GM19099 (cell line): ENCODE measurements around the gene ITGB5.

ENCODE experiments used
- POLR2A ChIP-seq: IDR thresholded peaks from 3 replicates; pipeline ENCODE4 v1.6.1; 2011; ENCODE audit warnings: low read depth; ENCODE audit not compliant: insufficient read length; ENCODE audit errors: extremely low read depth

Gene ITGB5

DNA sequence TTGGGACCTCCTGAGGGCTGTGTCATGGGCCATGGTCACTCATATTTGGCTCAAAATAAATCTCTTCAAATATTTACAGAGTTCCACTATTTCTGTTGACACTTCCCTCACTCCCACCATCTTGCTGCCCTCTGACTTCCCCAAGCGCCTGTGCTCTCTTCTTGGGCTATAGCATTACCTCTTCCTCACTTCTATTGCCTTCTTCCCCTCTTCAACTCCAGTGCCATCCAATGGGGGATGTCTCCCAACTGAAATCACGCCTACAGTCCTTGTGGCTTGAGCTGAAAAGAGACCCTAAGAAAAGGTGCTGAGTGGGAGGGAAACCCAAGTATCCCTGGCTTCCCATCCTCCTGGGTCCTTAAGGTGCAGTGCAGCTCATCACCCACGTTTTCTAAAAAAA lies 135.1 kb downstream of the ITGB5 start:
- TF ChIP-seq POLR2A: no peak

DNA sequence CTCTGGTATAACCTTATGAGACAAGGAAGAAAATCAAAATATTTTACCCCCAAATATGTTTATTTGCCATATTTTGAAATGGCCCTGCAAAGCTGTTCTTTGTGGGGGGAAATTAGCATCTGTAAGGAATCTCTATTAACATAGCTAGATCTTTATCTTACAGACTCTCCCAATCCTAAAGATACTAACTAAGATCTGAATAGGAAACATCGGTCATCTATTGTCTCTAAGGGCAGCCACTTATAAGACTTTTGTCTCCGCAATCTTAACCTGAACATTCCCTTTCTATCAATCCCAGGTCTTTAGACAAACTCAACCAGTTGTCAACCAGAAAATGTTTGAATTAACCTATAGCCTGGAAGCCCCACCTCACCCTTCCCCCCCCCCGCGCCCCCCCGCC lies 135.7 kb downstream of the ITGB5 start:
- no peak for TF ChIP-seq POLR2A

DNA sequence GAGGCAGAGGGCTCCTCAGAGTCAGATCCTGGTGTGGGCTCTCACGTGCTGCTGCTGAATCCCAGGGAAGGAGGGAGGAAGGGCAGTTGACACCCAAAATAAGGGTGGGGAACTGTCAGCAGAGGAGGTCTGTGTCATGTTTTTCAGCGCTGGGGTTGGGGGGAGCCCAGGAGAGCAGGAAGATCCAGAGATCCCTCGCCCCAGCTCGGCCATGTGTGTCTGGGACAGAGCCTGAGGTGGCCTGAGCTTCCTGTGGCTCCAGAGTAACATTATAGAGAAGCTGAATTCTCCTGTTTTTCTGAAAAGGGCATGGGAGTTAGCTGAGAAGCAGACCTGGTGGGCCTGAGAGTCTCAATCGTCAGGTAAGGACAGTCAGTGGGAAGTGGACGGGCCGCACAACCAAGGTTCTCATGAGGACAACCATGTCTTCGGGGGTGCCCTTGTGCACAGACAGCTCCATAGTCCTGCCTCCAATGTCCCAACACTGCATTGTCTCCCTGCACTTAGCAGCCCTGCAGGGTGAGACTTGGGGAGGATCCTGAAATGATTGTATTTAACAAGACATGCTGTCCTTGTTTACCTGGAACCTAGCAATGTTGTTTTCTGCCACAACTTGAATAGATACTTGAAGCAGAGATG lies 138.5 kb downstream of the ITGB5 start:
- TF ChIP-seq POLR2A: no peak

DNA sequence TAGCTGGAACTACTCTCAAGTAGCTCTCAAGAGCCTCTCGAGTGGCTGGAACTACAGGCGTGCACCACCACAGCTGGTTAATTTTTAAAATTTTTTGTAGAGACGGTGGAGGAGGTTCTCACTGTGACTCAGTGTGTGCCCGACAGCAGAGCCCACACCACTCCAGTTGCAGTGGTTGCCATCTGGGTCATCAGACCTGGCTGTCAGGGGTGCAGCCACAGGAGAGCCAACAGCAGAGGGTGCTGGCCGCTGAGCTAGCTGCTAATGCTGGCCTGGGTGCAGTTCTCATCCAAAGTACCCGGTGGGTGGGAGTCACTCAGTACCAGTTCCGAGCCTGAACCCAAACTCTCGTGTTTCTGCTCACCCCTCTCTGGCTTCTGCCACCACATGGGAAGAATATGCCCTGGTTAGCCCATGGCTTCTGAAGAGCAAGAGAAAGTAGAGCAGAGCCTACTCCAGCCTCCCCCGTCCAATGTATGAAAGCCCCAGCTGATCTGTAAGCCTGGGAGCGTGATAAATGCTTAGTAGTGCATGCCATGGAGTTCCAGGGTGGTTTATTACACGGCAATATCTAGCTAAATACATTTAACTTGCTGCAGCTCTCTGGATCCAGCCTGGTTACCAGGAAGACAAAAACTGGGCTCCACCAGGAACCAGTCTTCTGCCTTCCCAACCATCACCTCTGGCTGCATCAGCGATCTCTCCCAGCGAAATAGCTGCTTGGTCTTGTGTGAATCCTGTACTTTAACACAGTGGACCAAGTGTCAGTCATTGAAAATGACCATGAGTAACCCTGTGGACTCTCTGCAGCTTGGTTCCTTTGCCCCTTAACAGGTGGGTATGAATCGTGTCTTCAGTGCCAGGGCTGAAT lies 139.8 kb downstream of the ITGB5 start:
- TF ChIP-seq POLR2A: no peak

DNA sequence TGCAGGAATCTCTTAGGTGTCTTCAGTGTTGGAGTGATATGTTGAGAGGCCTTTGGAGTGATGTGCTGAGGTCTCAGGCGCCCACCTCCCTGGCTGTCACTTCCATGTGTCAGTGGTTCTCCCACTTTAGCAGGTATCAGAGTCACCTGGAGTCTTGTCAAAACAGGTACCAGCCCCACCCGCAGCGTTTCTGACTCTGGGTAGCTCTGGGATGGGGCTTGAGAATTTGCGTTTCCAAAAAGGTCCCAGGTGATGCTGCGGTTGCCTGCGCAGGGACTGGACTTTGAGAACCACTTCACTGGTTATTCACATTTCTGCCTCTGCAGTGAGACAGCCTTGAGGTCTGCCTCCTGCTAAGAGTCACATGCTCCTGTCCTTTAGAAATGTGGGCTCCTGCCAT lies 141.4 kb downstream of the ITGB5 start:
- no peak for TF ChIP-seq POLR2A

DNA sequence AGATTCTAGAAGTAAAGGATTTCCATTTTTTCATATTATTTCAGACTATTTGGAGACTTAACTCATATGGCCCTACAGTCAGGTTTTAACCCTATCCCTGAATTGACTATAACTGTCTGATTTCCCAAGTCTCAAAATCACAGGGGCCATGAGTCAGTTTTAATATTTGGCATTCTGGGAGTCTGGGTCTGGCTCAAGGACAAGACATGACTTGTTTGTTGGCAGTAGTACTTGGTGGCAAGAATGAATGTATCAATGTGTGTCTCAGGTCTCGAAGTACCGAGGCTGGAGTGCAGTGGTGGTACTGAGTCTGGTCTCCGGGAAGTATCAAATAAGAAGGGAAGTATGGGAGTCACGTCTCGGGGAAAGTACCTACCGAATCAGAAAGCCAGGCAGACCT lies 146.1 kb downstream of the ITGB5 start:
- no peak for TF ChIP-seq POLR2A

DNA sequence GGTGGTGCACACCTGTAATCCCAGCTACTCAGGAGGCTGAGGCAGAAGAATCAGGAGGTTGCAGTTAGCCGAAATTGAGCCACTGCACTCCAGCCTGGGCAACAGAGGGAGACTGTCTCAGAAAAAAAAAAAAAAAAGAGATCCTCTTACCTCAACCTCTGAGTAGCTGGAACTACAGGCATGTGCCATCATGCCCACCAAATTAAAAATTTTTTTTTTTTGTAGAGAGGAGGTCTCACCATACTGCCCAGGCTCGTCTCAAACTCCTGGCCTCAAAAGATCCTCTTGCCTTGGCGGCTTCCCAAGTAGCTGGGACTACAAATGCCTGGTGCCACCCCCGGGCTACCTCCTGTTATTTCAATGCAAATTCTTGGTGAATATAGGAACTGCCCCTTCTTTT lies 155.4 kb downstream of the ITGB5 start:
- no peak for TF ChIP-seq POLR2A

DNA sequence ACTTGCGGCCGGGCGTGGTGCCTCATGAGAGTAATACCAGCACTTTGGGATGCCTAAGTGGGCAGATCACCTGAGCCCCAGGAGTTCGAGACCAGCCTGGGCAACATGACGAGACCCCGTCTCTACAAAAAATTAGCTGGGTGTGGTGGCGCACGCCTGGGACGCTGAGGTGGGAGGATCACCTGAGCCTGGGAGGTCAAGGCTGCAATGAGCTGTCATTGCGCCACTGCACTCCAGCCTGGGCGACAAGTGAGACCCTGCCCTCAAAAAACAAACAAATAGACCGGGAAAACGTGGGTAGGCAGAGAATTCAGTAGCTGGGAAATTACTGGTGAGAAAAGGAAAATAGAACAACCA lies 156.2 kb downstream of the ITGB5 start:
- TF ChIP-seq POLR2A: no peak

DNA sequence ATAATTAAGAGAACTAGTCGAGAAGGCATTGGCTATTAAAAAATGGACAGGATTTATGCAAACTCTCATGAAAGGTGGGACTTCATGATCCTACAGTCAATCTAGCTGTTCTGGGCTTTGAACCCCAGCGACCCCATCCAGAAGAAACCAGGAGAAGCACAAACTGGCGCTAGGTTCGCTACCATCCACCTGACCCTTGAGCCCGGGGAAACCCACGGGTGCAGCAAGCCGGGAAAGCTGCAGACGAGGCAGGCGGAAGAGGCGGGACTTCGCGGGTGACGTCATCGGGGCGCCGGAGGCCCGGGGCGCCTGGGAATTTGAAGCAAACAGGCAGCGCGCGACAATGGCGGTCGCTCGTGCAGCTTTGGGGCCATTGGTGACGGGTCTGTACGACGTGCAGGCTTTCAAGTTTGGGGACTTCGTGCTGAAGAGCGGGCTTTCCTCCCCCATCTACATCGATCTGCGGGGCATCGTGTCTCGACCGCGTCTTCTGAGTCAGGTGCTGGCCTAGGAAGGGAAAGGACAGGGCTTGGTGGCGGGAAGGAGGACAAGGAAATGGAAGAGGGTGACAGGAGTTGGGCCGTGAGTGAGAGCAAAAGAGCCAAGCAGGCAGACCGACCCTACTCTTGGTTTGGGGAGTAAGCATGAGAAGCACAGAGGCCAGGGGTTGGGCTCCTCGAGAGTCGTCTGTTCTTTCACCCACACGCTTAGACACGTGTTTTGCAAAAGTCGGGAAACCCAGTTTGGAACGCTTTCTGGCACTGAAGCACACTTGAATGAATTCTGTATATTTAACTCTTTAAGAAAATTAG lies 156.8 kb downstream of the ITGB5 start, which contains the start of gene UMPS:
TSS of gene UMPS (plus strand) at position 324 of the 812 bp plus-strand sequence. CDS start at position 344, 20 bp downstream.
- peak; percentile 93 for TF ChIP-seq POLR2A

DNA sequence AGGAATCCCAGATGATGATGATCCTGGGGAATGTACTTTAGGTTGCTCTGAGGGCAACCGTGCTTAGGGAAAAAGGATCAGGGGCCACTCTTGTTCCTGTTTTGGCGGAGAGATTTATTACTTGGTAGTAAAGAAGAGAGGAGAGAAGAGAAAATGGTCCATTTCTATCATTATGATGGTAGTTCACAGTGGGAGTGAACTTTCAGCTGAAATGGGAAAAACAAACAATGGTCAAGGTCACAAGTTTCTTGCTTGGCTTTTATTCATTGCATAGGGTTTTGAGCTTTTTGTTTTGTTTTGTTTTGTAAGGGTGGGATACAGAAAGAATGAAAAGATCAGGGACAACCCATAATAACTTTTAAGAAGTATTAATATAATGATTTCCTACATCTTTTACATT lies 164.6 kb downstream of the ITGB5 start:
- no peak for TF ChIP-seq POLR2A

DNA sequence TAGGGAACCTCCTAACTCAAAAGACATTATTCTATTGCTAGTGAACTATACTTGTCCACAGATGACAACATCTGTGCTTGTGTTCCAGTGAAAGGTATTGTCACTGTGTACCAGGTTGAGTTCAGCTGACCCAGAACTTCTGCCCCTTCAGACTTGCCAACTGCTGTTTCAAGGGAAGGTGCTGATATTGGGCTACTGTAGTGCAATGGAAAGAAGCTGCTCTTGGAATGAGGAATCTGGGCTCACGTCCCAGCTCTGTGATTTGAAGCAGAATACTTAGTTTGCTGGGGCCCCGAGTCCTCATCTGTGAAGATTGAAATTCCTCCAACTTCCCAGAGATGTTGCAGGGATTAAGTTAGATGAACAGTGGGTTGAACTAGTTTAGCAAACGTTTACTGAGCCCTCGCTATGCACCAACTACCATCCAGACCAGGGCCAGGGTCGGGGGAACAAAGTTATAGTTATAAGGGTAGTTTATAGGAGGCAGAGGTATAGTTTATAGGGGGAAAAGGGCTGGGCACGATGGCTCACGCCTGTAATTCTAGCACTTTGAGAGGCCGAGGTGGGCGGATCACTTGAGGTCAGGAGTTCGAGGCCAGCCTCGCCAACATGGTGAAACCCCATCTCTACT lies 172.8 kb downstream of the ITGB5 start:
- TF ChIP-seq POLR2A: no peak
